Brain microvascular endothelial cell (primary cell): ENCODE data around the gene EYA3.
A peak's percentile ranks its signal among the peaks of the same experiment; 100 is the strongest.

Experiments
- DNase-seq: peaks from one replicate; pipeline ENCODE4 v3.0.0-alpha.2; 2020
- H3K27ac ChIP-seq: fragments of 250-450 bp; sonication (Bioruptor Pico); 2 replicates; pipeline ENCODE4 v1.5.1; 2020; ENCODE audit warnings: mild to moderate bottlenecking, moderate library complexity
- H3K27me3 ChIP-seq: fragments of 250-450 bp; sonication (Bioruptor Pico); replicated peaks from 2 replicates; pipeline ENCODE4 v1.5.1; 2020; ENCODE audit warnings: mild to moderate bottlenecking
- H3K36me3 ChIP-seq: fragments of 250-450 bp; sonication (Bioruptor Pico); replicated peaks from 2 replicates; pipeline ENCODE4 v1.5.1; 2020; ENCODE audit warnings: mild to moderate bottlenecking
- H3K4me3 ChIP-seq: 2 replicates; pipeline ENCODE4 v1.5.1; 2011; ENCODE audit warnings: low read depth, mild to moderate bottlenecking, control low read depth, low read length, moderate library complexity
- CTCF ChIP-seq: IDR thresholded peaks from 2 replicates; pipeline ENCODE4 v1.5.1; 2011; ENCODE audit warnings: low read depth, mild to moderate bottlenecking, moderate library complexity, low read length, control low read depth, inconsistent platforms; ENCODE audit errors: missing control alignments
- in situ Hi-C: cut with HindIII; loops from 2 replicates; pipeline ENCODE4 v1.10.0; 2017; ENCODE audit warnings: low sequenced_read_pairs, low pct_ligation_motif_present

Gene EYA3

GRCh38 chr1:28071813-28072212 lies 16.6 kb downstream of the EYA3 start:
- Histone ChIP-seq H3K4me3 (no peak overlapping the region), H3K27ac (no peak overlapping the region), H3K36me3 (no peaks in the 10 kb centered on the region), H3K27me3 (no peaks in the 10 kb centered on the region)
- in situ Hi-C loops, result no loop called here
- DNase-seq, result no peak
- no peak for TF ChIP-seq CTCF

DNA sequence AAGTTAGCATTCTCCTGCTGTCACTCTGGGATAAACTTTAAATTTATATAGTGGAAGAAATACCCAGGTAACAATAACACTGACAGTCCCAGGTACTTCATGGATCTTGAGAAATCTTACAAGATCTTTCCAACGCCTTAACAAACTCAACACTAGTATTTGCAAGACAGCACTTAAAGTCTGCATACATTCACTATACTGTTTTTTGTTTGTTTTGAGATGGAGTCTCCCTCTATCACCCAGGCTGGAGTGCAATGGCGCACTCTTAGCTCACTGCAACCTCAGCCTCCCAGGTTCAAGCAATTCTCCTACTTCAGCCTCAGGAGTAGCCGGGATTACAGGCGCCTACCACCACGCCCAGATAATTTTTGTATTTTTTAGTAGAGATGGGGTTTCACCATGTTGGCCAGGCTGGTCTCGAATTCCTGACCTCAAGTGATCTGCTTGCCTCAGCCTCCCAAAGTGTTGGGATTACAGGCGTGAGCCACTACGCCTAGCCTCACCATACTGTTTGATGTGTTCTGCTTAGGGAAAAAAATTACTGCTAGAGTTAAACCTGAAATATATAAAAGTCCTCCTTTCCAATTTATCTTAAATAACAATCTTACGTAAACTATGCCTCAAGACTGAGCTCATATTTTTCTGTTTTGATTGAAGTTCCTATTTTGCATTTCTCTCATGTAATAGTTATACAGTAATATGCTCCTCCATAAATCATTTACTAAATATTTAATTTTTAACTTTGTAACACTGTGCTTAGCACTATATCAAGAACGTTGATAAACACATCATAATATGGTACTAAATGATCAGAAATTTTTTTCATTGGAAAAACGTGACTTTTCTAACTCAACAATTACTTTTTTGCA lies 17.5 kb downstream of the EYA3 start:
- H3K36me3 ChIP-seq, result no peaks in the 10 kb centered on the region
- no peak for DNase-seq
- H3K4me3 ChIP-seq, result no peak overlapping the region
- H3K27ac ChIP-seq, result no peak overlapping the region
- no peak for TF ChIP-seq CTCF
- H3K27me3 ChIP-seq, result no peaks in the 10 kb centered on the region
- in situ Hi-C loops, result no loop called here

DNA sequence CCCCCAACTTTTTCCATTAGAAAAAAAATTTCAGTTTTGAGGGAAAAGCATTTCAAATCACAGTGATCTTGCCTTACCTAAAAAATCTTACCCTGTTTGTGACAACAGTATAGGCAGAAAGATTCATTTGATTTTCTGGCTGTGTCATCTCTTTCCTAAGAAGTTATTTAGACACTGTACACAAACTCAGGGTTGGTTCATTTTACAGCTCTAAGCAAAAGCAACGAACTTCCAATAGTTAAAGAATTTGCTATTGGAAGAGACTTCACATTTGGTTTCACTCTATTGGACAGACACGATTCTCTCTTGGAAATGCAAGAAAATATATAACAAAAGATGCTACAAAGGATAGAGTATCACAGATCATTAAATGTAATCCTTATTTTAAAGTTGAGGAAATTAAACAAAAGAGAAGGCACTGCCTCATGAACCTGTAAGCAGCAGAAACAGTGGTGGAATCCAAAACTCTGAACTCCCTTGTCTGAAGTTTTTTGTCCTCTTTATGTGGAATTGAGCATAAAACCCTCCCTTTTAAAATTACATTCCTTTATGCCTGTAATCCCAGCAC lies 20.8 kb downstream of the EYA3 start:
- H3K36me3 ChIP-seq, result no peaks in the 10 kb centered on the region
- no peak overlapping the region for H3K4me3 ChIP-seq
- H3K27me3 ChIP-seq, result no peaks in the 10 kb centered on the region
- TF ChIP-seq CTCF, result no peak
- in situ Hi-C loops, result no loop called here
- peak overlapping the region; percentile 21 for H3K27ac ChIP-seq
- no peak for DNase-seq

DNA sequence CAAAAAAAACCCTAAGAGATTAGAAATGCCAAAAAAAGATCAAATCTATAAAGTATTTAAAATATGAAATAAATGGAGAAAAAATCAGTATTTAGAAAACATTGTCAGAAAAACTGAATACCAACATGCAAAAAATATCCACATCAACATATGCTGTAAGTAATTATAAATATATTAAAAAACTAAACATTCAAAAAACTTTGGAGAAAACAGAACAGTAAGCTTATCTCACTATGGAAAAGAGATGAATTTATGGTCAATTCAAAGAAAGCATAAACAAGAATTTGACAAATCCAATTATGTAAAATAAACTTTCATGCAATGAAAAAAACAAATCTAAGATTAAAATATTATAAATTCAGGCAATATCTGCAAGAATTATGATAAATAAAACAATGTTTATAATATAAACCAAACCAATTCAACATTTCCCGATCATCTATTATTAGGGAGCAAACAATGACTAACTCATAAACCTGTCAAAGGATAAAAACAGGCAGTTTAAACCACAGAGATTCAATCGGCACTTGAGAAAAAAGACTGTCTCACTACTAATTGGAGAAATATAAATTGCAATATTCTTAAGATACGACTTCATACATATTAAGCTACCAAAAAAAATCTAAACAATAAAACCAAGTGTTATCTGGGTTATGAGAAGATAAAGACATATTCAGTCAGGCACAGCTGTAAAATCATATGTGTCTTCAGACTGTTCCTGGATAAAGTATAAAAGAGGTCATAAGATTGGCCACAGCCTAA lies 21.8 kb downstream of the EYA3 start:
- Histone ChIP-seq H3K27me3 (no peaks in the 10 kb centered on the region), H3K27ac (peak overlapping the region; percentile 92), H3K36me3 (no peaks in the 10 kb centered on the region), H3K4me3 (no peak overlapping the region)
- DNase-seq, result no peak
- in situ Hi-C loops, result no loop called here
- no peak for TF ChIP-seq CTCF

DNA sequence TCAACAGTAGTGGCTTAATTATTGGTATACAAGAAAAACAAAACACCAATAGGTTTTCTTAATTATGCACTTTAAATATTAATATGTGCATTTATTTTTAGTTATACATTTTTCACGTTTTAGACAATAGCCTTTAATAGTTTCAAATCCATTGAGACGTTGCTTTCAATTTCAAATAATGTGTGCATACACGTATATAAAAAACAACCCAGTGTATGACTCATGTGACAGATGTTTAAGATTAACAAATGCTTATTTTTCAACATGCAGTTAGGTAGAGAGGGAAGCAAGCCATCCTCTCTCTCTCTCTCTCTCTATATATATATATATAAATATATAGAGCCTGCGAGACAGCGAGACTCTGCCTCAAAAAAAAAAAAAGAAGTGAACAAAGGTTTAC lies 24.3 kb downstream of the EYA3 start:
- Histone ChIP-seq H3K36me3 (no peaks in the 10 kb centered on the region), H3K4me3 (no peak overlapping the region), H3K27me3 (no peaks in the 10 kb centered on the region), H3K27ac (peak overlapping the region; percentile 40)
- TF ChIP-seq CTCF, result no peak
- in situ Hi-C loops, result no loop called here
- no peak for DNase-seq
